Astrocyte (in vitro differentiated cells and primary cell): ENCODE data around the gene METTL24. TPM values are rescaled to one million over a fixed set of nuclear protein-coding genes. Genes with fewer than 3 reads are reported as not detected.
A peak's percentile ranks its signal among the peaks of the same experiment; 100 is the strongest.

Experiments used
- DNase-seq: peaks from one replicate; pipeline ENCODE4 v3.0.0-alpha.2; 2010; ENCODE audit warnings: low read depth
- FAIRE-seq: peaks from 2 replicates; lab custom pipeline; 2011; peaks lifted over from hg19 to GRCh38; lab: Jason Lieb, UNC
- H2AFZ ChIP-seq: 2 replicates; pipeline ENCODE4 v1.6.0; 2012; ENCODE audit warnings: low read depth, low read length, inconsistent platforms
- H3K27ac ChIP-seq: 2 replicates; pipeline ENCODE4 v1.5.1; 2011; ENCODE audit warnings: low read depth, low read length, inconsistent platforms
- H3K27me3 ChIP-seq: 2 replicates; pipeline ENCODE4 v1.6.0; 2011; ENCODE audit warnings: low read length, inconsistent platforms; ENCODE audit not compliant: insufficient read depth
- H3K36me3 ChIP-seq: 2 replicates; pipeline ENCODE4 v1.5.1; 2011; ENCODE audit warnings: low read length, inconsistent platforms; ENCODE audit not compliant: insufficient read depth
- H3K4me1 ChIP-seq: 2 replicates; pipeline ENCODE4 v1.5.1; 2011; ENCODE audit warnings: low read length, inconsistent platforms; ENCODE audit not compliant: insufficient read depth
- H3K4me2 ChIP-seq: 2 replicates; pipeline ENCODE4 v1.6.0; 2012; ENCODE audit warnings: low read length, inconsistent platforms
- H3K4me3 ChIP-seq: 2 replicates; pipeline ENCODE4 v1.5.1; 2011; ENCODE audit warnings: low read depth, mild to moderate bottlenecking, low read length, inconsistent platforms; ENCODE audit not compliant: insufficient read depth
- H3K79me2 ChIP-seq: 2 replicates; pipeline ENCODE4 v1.6.0; 2012; ENCODE audit warnings: mild to moderate bottlenecking, low read length, inconsistent platforms; ENCODE audit not compliant: insufficient read depth
- H3K9ac ChIP-seq: 2 replicates; pipeline ENCODE4 v1.6.0; 2012; ENCODE audit warnings: mild to moderate bottlenecking, low read length, inconsistent platforms
- H3K9me3 ChIP-seq: 2 replicates; pipeline ENCODE4 v1.5.1; 2012; ENCODE audit warnings: low read depth, mild to moderate bottlenecking, low read length, inconsistent platforms; ENCODE audit not compliant: insufficient read depth
- H4K20me1 ChIP-seq: 2 replicates; pipeline ENCODE4 v1.6.0; 2012; ENCODE audit warnings: low read length, inconsistent platforms; ENCODE audit not compliant: insufficient read depth
- H3K27ac Mint-ChIP-seq: one replicate; pipeline ENCODE4 v1.8.0; 2021; ENCODE audit warnings: mild to moderate bottlenecking, mixed read lengths; ENCODE audit not compliant: unreplicated experiment
- H3K27me3 Mint-ChIP-seq: one replicate; pipeline ENCODE4 v1.8.0; 2021; ENCODE audit warnings: low read depth, mixed read lengths; ENCODE audit not compliant: unreplicated experiment
- H3K36me3 Mint-ChIP-seq: one replicate; pipeline ENCODE4 v1.8.0; 2021; ENCODE audit warnings: low read depth, mixed read lengths; ENCODE audit not compliant: unreplicated experiment
- H3K4me1 Mint-ChIP-seq: one replicate; pipeline ENCODE4 v1.8.0; 2021; ENCODE audit warnings: low read depth, mixed read lengths; ENCODE audit not compliant: unreplicated experiment
- H3K4me3 Mint-ChIP-seq: one replicate; pipeline ENCODE4 v1.8.0; 2021; ENCODE audit warnings: mild to moderate bottlenecking, moderate library complexity, mixed read lengths; ENCODE audit not compliant: unreplicated experiment
- H3K9me3 Mint-ChIP-seq: one replicate; pipeline ENCODE4 v1.8.0; 2021; ENCODE audit warnings: mild to moderate bottlenecking, mixed read lengths; ENCODE audit not compliant: unreplicated experiment
- EZH2 ChIP-seq: IDR thresholded peaks from 2 replicates; pipeline ENCODE4 v1.6.1; 2012; ENCODE audit warnings: mild to moderate bottlenecking, low read length, inconsistent platforms; ENCODE audit not compliant: insufficient read depth
- total RNA-seq: library from RNA; stranded (reverse); gene quantifications from 2 replicates; pipeline ENCODE4 v1.2.1, GENCODE V29; 2021
- TF ChIP-seq, protein P1 (sequence below): IDR thresholded peaks from 2 replicates; pipeline ENCODE4 v1.5.1; 2011; ENCODE audit warnings: low read depth, mild to moderate bottlenecking, inconsistent platforms, low read length, moderate library complexity; ENCODE audit not compliant: insufficient read depth

Gene METTL24
- total RNA-seq, 1 donor from 2014 or later = 0.75 TPM

DNA sequence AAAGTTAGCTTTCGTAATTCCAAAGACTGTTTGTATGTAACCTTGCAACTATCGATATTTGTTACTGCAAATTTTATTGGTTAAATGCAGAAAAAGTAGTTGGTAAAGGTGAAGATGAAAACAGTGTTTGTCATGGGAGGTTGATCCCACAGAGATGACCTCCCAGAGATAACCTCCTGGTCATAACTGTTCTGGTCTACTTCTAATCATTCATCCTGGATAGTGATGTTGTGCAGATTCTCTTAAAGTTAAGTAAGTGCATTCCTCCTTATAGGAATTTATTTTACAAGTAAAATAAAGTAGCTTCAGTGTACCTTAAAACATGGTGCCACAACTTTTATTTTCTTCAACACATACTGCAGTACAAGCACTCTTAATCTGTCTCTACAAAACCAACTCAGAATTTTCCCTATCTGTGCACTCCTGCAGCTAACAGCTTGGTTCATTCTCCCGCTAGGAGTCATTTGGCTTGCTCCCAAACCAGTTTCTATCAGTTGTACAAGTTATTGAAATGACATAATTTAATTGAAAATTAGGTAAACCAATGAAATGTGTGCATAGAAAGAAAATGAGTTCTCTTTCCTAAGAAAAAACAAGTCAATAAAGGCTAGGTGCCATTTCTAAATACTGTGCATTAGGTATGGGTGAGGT, 19.2 kb downstream of the METTL24 start:
- DNase-seq = no peak
- Histone ChIP-seq H3K79me2 (no peaks in the 10 kb centered on the region), H3K4me1 (no peaks in the 10 kb centered on the region), H4K20me1 (no peaks in the 10 kb centered on the region), H3K27ac (no peak overlapping the region), H3K27me3 (no peaks in the 10 kb centered on the region), H3K9me3 (no peaks in the 10 kb centered on the region), H2AFZ (no peak overlapping the region), H3K36me3 (no peaks in the 10 kb centered on the region), H3K4me3 (no peak overlapping the region), H3K9ac (no peak overlapping the region), H3K4me2 (no peak overlapping the region)
- H3K36me3 Mint-ChIP-seq = no peaks in the 10 kb centered on the region
- peaks cover 20% of the 10 kb centered on the region for H3K4me1 Mint-ChIP-seq
- no peak overlapping the region for H3K27ac Mint-ChIP-seq
- no peak for FAIRE-seq
- peaks cover 3% of the 10 kb centered on the region for H3K9me3 Mint-ChIP-seq
- H3K4me3 Mint-ChIP-seq = no peak overlapping the region
- TF ChIP-seq EZH2 = no peak
- H3K27me3 Mint-ChIP-seq = no peaks in the 10 kb centered on the region

DNA sequence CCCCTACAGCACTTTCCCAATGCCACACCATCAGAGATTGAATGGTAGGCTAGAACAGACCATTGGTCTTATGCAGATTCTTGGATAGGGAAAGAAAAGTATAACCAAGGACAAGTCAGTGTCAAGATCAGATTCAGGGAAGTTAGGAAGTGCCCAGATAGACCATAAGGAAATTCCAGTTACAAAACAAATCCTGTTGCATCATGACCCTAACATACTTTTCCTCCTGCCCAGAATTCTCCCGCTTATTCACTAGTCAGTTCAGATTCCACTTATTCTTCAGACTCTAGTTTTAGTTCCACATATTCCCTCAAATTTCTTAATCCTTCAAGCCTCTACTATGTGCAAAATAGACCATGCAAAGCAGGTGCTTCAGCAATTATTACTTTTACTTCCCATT, 20.7 kb downstream of the METTL24 start:
- H3K9ac ChIP-seq = no peak overlapping the region
- no peaks in the 10 kb centered on the region for H3K4me1 ChIP-seq
- H3K27ac ChIP-seq = no peak overlapping the region
- peaks cover 20% of the 10 kb centered on the region for H3K4me1 Mint-ChIP-seq
- H3K4me2 ChIP-seq = no peak overlapping the region
- H3K4me3 Mint-ChIP-seq = no peak overlapping the region
- H3K27me3 Mint-ChIP-seq = no peaks in the 10 kb centered on the region
- TF ChIP-seq EZH2 = no peak
- no peaks in the 10 kb centered on the region for H3K9me3 ChIP-seq
- H3K36me3 ChIP-seq = no peaks in the 10 kb centered on the region
- DNase-seq (no peak), FAIRE-seq (no peak)
- peaks cover 3% of the 10 kb centered on the region for H3K9me3 Mint-ChIP-seq
- H3K79me2 ChIP-seq = no peaks in the 10 kb centered on the region
- H3K27me3 ChIP-seq = no peaks in the 10 kb centered on the region
- no peaks in the 10 kb centered on the region for H4K20me1 ChIP-seq
- H3K36me3 Mint-ChIP-seq = no peaks in the 10 kb centered on the region
- H2AFZ ChIP-seq = no peak overlapping the region
- H3K4me3 ChIP-seq = no peak overlapping the region
- no peak overlapping the region for H3K27ac Mint-ChIP-seq

GRCh38 chr6:110334423-110335180, 23.5 kb downstream of the METTL24 start:
- no peaks in the 10 kb centered on the region for H3K36me3 Mint-ChIP-seq
- no peak overlapping the region for H3K4me3 Mint-ChIP-seq
- Histone ChIP-seq H3K36me3 (no peaks in the 10 kb centered on the region), H4K20me1 (no peaks in the 10 kb centered on the region), H3K4me3 (no peak overlapping the region), H3K4me1 (no peaks in the 10 kb centered on the region), H3K9ac (no peak overlapping the region), H3K27me3 (no peaks in the 10 kb centered on the region), H2AFZ (no peak overlapping the region), H3K9me3 (no peaks in the 10 kb centered on the region), H3K4me2 (no peak overlapping the region), H3K79me2 (no peaks in the 10 kb centered on the region), H3K27ac (no peak overlapping the region)
- peaks cover 3% of the 10 kb centered on the region for H3K9me3 Mint-ChIP-seq
- DNase-seq (peak; percentile 34), FAIRE-seq (peak; percentile 29)
- no peaks in the 10 kb centered on the region for H3K27me3 Mint-ChIP-seq
- H3K4me1 Mint-ChIP-seq = peaks cover 32% of the 10 kb centered on the region
- TF ChIP-seq, protein P1, sequence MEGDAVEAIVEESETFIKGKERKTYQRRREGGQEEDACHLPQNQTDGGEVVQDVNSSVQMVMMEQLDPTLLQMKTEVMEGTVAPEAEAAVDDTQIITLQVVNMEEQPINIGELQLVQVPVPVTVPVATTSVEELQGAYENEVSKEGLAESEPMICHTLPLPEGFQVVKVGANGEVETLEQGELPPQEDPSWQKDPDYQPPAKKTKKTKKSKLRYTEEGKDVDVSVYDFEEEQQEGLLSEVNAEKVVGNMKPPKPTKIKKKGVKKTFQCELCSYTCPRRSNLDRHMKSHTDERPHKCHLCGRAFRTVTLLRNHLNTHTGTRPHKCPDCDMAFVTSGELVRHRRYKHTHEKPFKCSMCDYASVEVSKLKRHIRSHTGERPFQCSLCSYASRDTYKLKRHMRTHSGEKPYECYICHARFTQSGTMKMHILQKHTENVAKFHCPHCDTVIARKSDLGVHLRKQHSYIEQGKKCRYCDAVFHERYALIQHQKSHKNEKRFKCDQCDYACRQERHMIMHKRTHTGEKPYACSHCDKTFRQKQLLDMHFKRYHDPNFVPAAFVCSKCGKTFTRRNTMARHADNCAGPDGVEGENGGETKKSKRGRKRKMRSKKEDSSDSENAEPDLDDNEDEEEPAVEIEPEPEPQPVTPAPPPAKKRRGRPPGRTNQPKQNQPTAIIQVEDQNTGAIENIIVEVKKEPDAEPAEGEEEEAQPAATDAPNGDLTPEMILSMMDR = no peak
- no peak for TF ChIP-seq EZH2
- H3K27ac Mint-ChIP-seq = no peak overlapping the region
